ENCODE data around the gene B3GNT2. TPM values are rescaled to one million over a fixed set of nuclear protein-coding genes. Genes with fewer than 3 reads are reported as not detected.

The B3GNT2 gene
- polyA plus RNA-seq, 1 donor from 2014 or later = 5.8 TPM

DNA sequence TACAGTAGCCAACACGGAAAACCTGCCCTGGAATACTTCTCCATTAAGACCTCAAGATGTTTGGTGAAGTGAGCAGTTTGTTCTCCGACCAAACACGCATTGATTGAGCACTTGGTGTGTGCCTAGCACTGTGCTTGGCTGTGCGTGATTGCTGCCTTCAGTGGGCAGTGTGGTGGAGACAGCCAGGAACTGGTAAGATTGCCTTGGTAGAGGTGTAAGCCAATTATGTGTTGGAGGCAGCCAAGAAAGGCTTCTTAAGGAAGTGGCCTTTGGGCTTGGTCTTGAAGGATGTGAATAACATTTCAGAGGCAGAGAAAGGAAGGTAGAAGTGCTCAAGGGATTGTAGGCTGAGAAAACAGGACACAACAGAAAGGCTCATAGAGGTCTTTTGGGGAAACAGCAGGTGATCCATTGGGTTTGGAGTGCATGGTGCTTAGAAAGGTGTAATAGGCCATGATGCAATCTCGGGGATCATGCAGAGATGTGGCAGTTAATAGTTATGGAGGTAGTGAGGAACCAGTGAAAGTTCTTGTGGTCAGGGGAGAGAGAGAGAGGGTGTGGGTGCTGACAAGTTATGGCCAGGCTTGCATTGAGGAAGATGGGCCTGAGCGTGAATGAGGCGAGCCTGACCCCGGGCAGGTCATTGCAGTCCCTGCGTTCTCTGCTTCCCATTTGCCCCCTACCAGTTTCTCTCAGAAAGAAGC lies 6.3 kb downstream of the B3GNT2 start:
- Histone ChIP-seq H3K9me3 (ENCODE audit: low read length) (no peaks in the 10 kb centered on the region), H3K4me3 (ENCODE audit: low read length) (no peak overlapping the region), H3K27me3 (ENCODE audit: insufficient read depth, low read depth, low read length) (peaks cover 13% of the 10 kb centered on the region), H3K9me2 (ENCODE audit: insufficient read depth, low read length) (no peaks in the 10 kb centered on the region), H2AFZ (ENCODE audit: low read depth, low read length) (no peak overlapping the region), H3F3A (ENCODE audit: insufficient read depth, low read length, poor library complexity, severe bottlenecking) (no peaks in the 10 kb centered on the region), H4K20me1 (ENCODE audit: insufficient read depth) (no peaks in the 10 kb centered on the region), H3K27ac (ENCODE audit: low read length) (no peak overlapping the region), H3K4me2 (ENCODE audit: low read length) (no peak overlapping the region), H3K9ac (ENCODE audit: low read length) (no peak overlapping the region), H3K36me3 (ENCODE audit: insufficient read depth, low read length) (no peaks in the 10 kb centered on the region), H3K79me2 (replicated peaks; ENCODE audit: insufficient read depth, low read length) (peaks cover 5% of the 10 kb centered on the region)
- TF ChIP-seq, protein P1, sequence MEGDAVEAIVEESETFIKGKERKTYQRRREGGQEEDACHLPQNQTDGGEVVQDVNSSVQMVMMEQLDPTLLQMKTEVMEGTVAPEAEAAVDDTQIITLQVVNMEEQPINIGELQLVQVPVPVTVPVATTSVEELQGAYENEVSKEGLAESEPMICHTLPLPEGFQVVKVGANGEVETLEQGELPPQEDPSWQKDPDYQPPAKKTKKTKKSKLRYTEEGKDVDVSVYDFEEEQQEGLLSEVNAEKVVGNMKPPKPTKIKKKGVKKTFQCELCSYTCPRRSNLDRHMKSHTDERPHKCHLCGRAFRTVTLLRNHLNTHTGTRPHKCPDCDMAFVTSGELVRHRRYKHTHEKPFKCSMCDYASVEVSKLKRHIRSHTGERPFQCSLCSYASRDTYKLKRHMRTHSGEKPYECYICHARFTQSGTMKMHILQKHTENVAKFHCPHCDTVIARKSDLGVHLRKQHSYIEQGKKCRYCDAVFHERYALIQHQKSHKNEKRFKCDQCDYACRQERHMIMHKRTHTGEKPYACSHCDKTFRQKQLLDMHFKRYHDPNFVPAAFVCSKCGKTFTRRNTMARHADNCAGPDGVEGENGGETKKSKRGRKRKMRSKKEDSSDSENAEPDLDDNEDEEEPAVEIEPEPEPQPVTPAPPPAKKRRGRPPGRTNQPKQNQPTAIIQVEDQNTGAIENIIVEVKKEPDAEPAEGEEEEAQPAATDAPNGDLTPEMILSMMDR (IDR thresholded peaks at IDR 0.05; ENCODE audit: poor library complexity, severe bottlenecking) = no peak
- TF ChIP-seq, protein P2, sequence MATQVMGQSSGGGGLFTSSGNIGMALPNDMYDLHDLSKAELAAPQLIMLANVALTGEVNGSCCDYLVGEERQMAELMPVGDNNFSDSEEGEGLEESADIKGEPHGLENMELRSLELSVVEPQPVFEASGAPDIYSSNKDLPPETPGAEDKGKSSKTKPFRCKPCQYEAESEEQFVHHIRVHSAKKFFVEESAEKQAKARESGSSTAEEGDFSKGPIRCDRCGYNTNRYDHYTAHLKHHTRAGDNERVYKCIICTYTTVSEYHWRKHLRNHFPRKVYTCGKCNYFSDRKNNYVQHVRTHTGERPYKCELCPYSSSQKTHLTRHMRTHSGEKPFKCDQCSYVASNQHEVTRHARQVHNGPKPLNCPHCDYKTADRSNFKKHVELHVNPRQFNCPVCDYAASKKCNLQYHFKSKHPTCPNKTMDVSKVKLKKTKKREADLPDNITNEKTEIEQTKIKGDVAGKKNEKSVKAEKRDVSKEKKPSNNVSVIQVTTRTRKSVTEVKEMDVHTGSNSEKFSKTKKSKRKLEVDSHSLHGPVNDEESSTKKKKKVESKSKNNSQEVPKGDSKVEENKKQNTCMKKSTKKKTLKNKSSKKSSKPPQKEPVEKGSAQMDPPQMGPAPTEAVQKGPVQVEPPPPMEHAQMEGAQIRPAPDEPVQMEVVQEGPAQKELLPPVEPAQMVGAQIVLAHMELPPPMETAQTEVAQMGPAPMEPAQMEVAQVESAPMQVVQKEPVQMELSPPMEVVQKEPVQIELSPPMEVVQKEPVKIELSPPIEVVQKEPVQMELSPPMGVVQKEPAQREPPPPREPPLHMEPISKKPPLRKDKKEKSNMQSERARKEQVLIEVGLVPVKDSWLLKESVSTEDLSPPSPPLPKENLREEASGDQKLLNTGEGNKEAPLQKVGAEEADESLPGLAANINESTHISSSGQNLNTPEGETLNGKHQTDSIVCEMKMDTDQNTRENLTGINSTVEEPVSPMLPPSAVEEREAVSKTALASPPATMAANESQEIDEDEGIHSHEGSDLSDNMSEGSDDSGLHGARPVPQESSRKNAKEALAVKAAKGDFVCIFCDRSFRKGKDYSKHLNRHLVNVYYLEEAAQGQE (IDR thresholded peaks at IDR 0.05; ENCODE audit: borderline replicate concordance) = no peak
- TF ChIP-seq POLR2AphosphoS5 (IDR thresholded peaks at IDR 0.05) = no peak

DNA sequence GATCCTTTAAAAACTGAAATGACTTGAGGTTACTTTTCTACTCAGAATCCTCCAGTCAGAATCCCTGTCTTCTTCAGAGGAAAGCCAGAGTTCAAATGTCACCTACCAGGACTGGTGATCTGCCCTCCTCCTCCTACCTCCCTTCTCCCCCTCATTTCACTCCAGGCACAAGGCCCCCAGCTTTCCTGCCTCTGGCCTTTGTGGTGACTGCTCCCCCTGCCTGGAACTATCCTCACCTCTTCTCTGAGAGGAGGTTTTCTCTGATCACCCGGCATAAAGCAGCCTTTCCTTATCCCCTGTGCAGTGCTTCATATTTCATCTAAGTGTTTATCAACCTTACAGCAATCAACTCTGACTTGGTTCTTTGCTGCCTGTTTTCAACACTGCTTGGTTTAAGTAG lies 6.8 kb downstream of the B3GNT2 start:
- TF ChIP-seq RAD21 (conservative IDR thresholded peaks at IDR 0.05) = no peak
- TF ChIP-seq TAF1 (IDR thresholded peaks at IDR 0.05; ENCODE audit: low read depth) = no peak
- TF ChIP-seq, protein P1 (IDR thresholded peaks at IDR 0.05; ENCODE audit: poor library complexity, severe bottlenecking) = no peak
- TF ChIP-seq SMC3 (conservative IDR thresholded peaks at IDR 0.05; ENCODE audit: poor library complexity) = no peak
- TF ChIP-seq, protein P2 (IDR thresholded peaks at IDR 0.05; ENCODE audit: borderline replicate concordance) = no peak
- TF ChIP-seq EZH2 (IDR thresholded peaks at IDR 0.05; ENCODE audit: borderline replicate concordance, insufficient read depth, low read length, poor library complexity, severe bottlenecking) = no peak
- TF ChIP-seq MXI1 (conservative IDR thresholded peaks at IDR 0.05; ENCODE audit: poor library complexity, severe bottlenecking) = no peak
- TF ChIP-seq POLR2AphosphoS5 (IDR thresholded peaks at IDR 0.05) = no peak
- Histone ChIP-seq H3K27me3 (ENCODE audit: insufficient read depth, low read depth, low read length) (peaks cover 8% of the 10 kb centered on the region), H3K79me2 (replicated peaks; ENCODE audit: insufficient read depth, low read length) (peaks cover 2% of the 10 kb centered on the region), H3K4me3 (ENCODE audit: low read length) (no peak overlapping the region), H3K9ac (ENCODE audit: low read length) (no peak overlapping the region), H3F3A (ENCODE audit: insufficient read depth, low read length, poor library complexity, severe bottlenecking) (no peaks in the 10 kb centered on the region), H2AFZ (ENCODE audit: low read depth, low read length) (no peak overlapping the region), H3K36me3 (ENCODE audit: insufficient read depth, low read length) (no peaks in the 10 kb centered on the region), H3K9me2 (ENCODE audit: insufficient read depth, low read length) (no peaks in the 10 kb centered on the region), H3K4me2 (ENCODE audit: low read length) (no peak overlapping the region), H4K20me1 (ENCODE audit: insufficient read depth) (no peaks in the 10 kb centered on the region), H3K27ac (ENCODE audit: low read length) (no peak overlapping the region), H3K9me3 (ENCODE audit: low read length) (no peaks in the 10 kb centered on the region)

Measured in neural cell (in vitro differentiated cells).